SK-N-SH (cell line): ENCODE data around the gene SEPTIN2. TPM values are rescaled to one million over a fixed set of nuclear protein-coding genes. Genes with fewer than 3 reads are reported as not detected.

Experiments
- CTCF ChIA-PET: fragments of 300-600, 350-600 bp; formaldehyde crosslinking; extraction: SDS; loops from one replicate; lab custom pipeline; 2021; lab: Yijun Ruan, JAX
- POLR2A ChIA-PET: fragments of 350-600 bp; sonication (Branson Sonifier 250); formaldehyde crosslinking; extraction: SDS; loops from one replicate; lab custom pipeline; 2020; ENCODE audit warnings: antibody characterized with exemption, inconsistent platforms; lab: Yijun Ruan, JAX
- DNase-seq: peaks from one replicate; pipeline ENCODE4 v3.0.0; 2012
- H2AFZ ChIP-seq: fragments of 200-600 bp; sonication (generic); 2 replicates; pipeline ENCODE4 v1.8.1; 2016; ENCODE audit warnings: antibody characterized with exemption, mild to moderate bottlenecking, low read depth
- H3F3A ChIP-seq: fragments of 200-600 bp; sonication (generic); replicated peaks from 2 replicates; pipeline ENCODE3; 2016; ENCODE audit warnings: antibody characterized with exemption, mild to moderate bottlenecking; ENCODE audit not compliant: insufficient read depth
- H3K27ac ChIP-seq, 2 experiments: fragments of 200-500 bp in 1 of 2; fragments of 200-600 bp in 1 of 2; sonication (Bioruptor generic) in 1 of 2; sonication (generic), shearing (Covaris generic) in 1 of 2; 2 replicates each; pipeline versions ENCODE4 v1.5.1 to v1.6.1; 2014 to 2016; ENCODE audit warnings: low read depth in 2 of 2, inconsistent platforms in 1 of 2, low read length in 1 of 2, mild to moderate bottlenecking in 1 of 2, mixed read lengths in 1 of 2
- H3K27me3 ChIP-seq: fragments of 200-600 bp; sonication (generic), shearing (Covaris generic); 2 replicates; pipeline ENCODE4 v1.6.1; 2016; ENCODE audit warnings: mixed run types; ENCODE audit not compliant: insufficient read depth
- H3K36me3 ChIP-seq, 2 experiments: fragments of 200-500 bp in 1 of 2; fragments of 200-600 bp in 1 of 2; sonication (Bioruptor generic) in 1 of 2; sonication (generic) in 1 of 2; replicated peaks in 1 of 2; 2 replicates each; pipeline versions ENCODE3 to v1.5.1; 2014 to 2016; ENCODE audit warnings: low read length in 1 of 2, mild to moderate bottlenecking in 1 of 2; ENCODE audit not compliant: insufficient read depth in 2 of 2, control insufficient read depth in 1 of 2
- H3K4me1 ChIP-seq, 2 experiments: fragments of 200-500 bp in 1 of 2; fragments of 200-600 bp in 1 of 2; sonication (Bioruptor generic) in 1 of 2; sonication (generic), shearing (Covaris generic) in 1 of 2; 2 replicates each; pipeline versions ENCODE4 v1.5.1 to v1.6.1; 2014 to 2016; ENCODE audit warnings: low read depth in 1 of 2, low read length in 1 of 2, mixed run types in 1 of 2; ENCODE audit not compliant: insufficient read depth in 2 of 2, control insufficient read depth in 1 of 2
- H3K4me2 ChIP-seq: fragments of 200-600 bp; sonication (generic), shearing (Covaris generic); 2 replicates; pipeline ENCODE4 v1.6.1; 2017; ENCODE audit warnings: mixed run types
- H3K4me3 ChIP-seq, 2 experiments: fragments of 200-500 bp in 1 of 2; fragments of 200-600 bp in 1 of 2; sonication (Bioruptor generic) in 1 of 2; sonication (generic), shearing (Covaris generic) in 1 of 2; 2 replicates each; pipeline versions ENCODE4 v1.5.1 to v1.8.1; 2014 to 2016; ENCODE audit warnings: low read depth in 2 of 2, inconsistent platforms in 1 of 2, low read length in 1 of 2, mild to moderate bottlenecking in 1 of 2, mixed read lengths in 1 of 2, moderate library complexity in 1 of 2
- H3K79me2 ChIP-seq: fragments of 200-600 bp; sonication (generic); 2 replicates; pipeline ENCODE4 v1.8.1; 2017; ENCODE audit warnings: mild to moderate bottlenecking; ENCODE audit not compliant: insufficient read depth
- H3K9ac ChIP-seq: fragments of 200-600 bp; sonication (generic); 2 replicates; pipeline ENCODE4 v1.6.1; 2017; ENCODE audit warnings: mixed run types
- H3K9me2 ChIP-seq: fragments of 200-600 bp; sonication (generic); 2 replicates; pipeline ENCODE4 v1.6.1; 2017; ENCODE audit warnings: mixed run types
- H3K9me3 ChIP-seq: fragments of 200-600 bp; sonication (generic); 2 replicates; pipeline ENCODE4 v1.6.1; 2017; ENCODE audit warnings: mixed run types, mild to moderate bottlenecking, moderate library complexity
- H4K20me1 ChIP-seq: fragments of 200-600 bp; sonication (generic); 2 replicates; pipeline ENCODE4 v1.6.1; 2017; ENCODE audit warnings: mild to moderate bottlenecking, mixed run types; ENCODE audit not compliant: insufficient read depth
- CHD2 ChIP-seq: fragments of 150-350 bp; IDR thresholded peaks from 2 replicates; pipeline ENCODE4 v1.6.1; 2018; ENCODE audit warnings: low read length; ENCODE audit not compliant: partially characterized antibody
- ELF1 ChIP-seq: IDR thresholded peaks from 2 replicates; pipeline ENCODE4 v1.4.0; 2012
- FOSL2 ChIP-seq: IDR thresholded peaks from 2 replicates; pipeline ENCODE4 v1.4.0; 2012; ENCODE audit warnings: low read depth, mild to moderate bottlenecking, moderate library complexity, borderline replicate concordance
- FOXJ3 ChIP-seq: sonication (generic); formaldehyde crosslinking; IDR thresholded peaks from 2 replicates; pipeline ENCODE4 v1.5.1; 2020; ENCODE audit warnings: mild to moderate bottlenecking, missing genetic modification reagents
- GABPA ChIP-seq: IDR thresholded peaks from 2 replicates; pipeline ENCODE4 v1.4.0; 2012; ENCODE audit warnings: low read depth, mild to moderate bottlenecking
- GATA2 ChIP-seq: sonication (generic); formaldehyde crosslinking; IDR thresholded peaks from 2 replicates; pipeline ENCODE4 v1.5.0; 2020; ENCODE audit warnings: mild to moderate bottlenecking, missing genetic modification reagents
- JUND ChIP-seq: IDR thresholded peaks from 2 replicates; pipeline ENCODE4 v1.4.0; 2012
- MEF2A ChIP-seq: IDR thresholded peaks from 2 replicates; pipeline ENCODE4 v1.4.0; 2012; ENCODE audit warnings: low read depth, borderline replicate concordance
- NRF1 ChIP-seq: IDR thresholded peaks from 2 replicates; pipeline ENCODE4 v1.6.1; 2012; ENCODE audit warnings: low read depth, mild to moderate bottlenecking, low read length
- POLR2AphosphoS5 ChIP-seq: IDR thresholded peaks from 2 replicates; pipeline ENCODE4 v1.6.1; 2012; ENCODE audit warnings: low read depth, low read length
- RAD21 ChIP-seq: IDR thresholded peaks from 2 replicates; pipeline ENCODE4 v1.6.1; 2012; ENCODE audit warnings: mild to moderate bottlenecking, low read length
- RFX5 ChIP-seq: IDR thresholded peaks from 2 replicates; pipeline ENCODE4 v1.6.1; 2012; ENCODE audit warnings: mild to moderate bottlenecking, improper control_type of control experiment, low read length
- SMC3 ChIP-seq: IDR thresholded peaks from 2 replicates; pipeline ENCODE4 v1.6.1; 2012; ENCODE audit warnings: low read depth, low read length, improper control_type of control experiment
- TAF1 ChIP-seq: IDR thresholded peaks from 2 replicates; pipeline ENCODE4 v1.6.1; 2012; ENCODE audit warnings: low read depth, mild to moderate bottlenecking, low read length, moderate library complexity, borderline replicate concordance
- TCF12 ChIP-seq: IDR thresholded peaks from 2 replicates; pipeline ENCODE4 v1.4.0; 2012
- YY1 ChIP-seq: IDR thresholded peaks from 2 replicates; pipeline ENCODE4 v1.4.0; 2012; ENCODE audit warnings: low read depth, mild to moderate bottlenecking
- WGBS: methylation state at CpG from one replicate; pipeline ENCODE4 v1.1.6; 2017; ENCODE audit warnings: low lambda C conversion rate; 5-methylcytosine and 5-hydroxymethylcytosine counted together
- polyA plus RNA-seq, 3 experiments: library from polyadenylated mRNA; depleted of rRNA; stranded (reverse); fragments of >200 nt; gene quantifications; 2 replicates each; pipeline ENCODE4 v1.2.3, GENCODE V29; 2012
- TF ChIP-seq, protein P1 (sequence below): fragments of 150-350 bp; IDR thresholded peaks from 2 replicates; pipeline ENCODE4 v1.6.1; 2017; ENCODE audit warnings: antibody characterized with exemption, low read length, low read depth, borderline replicate concordance
- TF ChIP-seq, protein P2 (sequence below): fragments of 200-600 bp; sonication (generic); IDR thresholded peaks from 2 replicates; pipeline ENCODE4 v1.6.1; 2017; ENCODE audit warnings: antibody characterized with exemption, mild to moderate bottlenecking, moderate library complexity
- TF ChIP-seq, protein P3 (sequence below): IDR thresholded peaks from 2 replicates; pipeline ENCODE4 v1.4.0; 2012; ENCODE audit warnings: low read depth, borderline replicate concordance

SEPTIN2 gene
- polyA plus RNA-seq, 1 of the 3 experiments (the other 2 are of a cell fraction): 226 TPM

DNA sequence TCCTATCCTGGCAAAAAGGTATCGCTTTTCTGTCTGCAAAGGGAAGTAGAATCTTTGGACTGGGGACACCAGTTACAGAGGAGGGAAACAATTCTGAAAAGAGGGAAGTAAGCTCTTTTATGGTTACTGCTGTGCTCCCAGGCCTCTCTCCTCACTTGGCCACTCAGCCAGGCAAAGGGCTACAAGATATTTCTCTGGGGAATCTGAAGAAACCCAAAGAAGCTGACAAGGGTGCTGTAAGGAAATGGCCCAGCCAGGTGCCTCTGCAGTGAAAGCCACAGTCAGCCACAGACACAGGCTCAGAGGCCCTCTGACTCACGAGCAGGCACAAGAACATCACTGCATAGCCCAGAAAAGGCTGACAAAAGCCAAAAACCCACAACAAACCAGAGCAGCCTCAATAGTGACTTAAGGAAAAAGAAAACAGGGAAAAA lies 6.0 kb upstream of the SEPTIN2 start (continued):
- TF ChIP-seq, protein P1, sequence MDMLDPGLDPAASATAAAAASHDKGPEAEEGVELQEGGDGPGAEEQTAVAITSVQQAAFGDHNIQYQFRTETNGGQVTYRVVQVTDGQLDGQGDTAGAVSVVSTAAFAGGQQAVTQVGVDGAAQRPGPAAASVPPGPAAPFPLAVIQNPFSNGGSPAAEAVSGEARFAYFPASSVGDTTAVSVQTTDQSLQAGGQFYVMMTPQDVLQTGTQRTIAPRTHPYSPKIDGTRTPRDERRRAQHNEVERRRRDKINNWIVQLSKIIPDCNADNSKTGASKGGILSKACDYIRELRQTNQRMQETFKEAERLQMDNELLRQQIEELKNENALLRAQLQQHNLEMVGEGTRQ: no peak
- no peak for TF ChIP-seq GATA2 (CRISPR knock-in tag)

DNA sequence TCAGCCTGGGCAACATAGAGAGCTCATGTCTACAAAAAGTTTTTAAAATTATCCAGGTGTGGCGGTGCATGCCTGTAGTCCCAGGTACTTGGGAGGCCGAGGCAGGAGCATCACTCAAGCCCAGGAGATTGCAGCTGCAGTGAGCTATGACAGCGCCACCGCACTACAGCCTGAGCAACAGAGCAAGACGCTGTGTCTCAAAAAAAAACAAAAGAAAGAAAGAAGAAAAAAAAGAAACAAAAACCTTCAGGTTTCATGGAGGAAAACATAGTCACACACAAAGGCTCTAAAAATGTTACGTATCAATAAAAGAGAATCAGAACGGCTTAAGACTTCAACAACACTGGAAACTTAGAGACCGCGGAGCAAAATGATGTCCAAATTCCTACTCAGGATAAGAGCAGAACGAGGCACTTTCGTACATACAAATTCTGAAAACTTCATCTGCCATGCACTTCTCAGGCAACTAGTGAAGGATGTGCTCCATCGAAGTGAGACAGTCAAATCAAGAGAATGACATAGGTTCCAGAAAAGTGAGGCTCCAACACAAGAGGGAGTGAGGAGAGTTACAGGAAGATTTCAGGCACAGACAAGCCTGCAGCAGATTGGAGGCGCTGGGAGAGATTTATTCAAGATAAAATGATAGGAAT lies 4.7 kb upstream of the SEPTIN2 start:
- no peak for TF ChIP-seq JUND
- TF ChIP-seq, protein P2, sequence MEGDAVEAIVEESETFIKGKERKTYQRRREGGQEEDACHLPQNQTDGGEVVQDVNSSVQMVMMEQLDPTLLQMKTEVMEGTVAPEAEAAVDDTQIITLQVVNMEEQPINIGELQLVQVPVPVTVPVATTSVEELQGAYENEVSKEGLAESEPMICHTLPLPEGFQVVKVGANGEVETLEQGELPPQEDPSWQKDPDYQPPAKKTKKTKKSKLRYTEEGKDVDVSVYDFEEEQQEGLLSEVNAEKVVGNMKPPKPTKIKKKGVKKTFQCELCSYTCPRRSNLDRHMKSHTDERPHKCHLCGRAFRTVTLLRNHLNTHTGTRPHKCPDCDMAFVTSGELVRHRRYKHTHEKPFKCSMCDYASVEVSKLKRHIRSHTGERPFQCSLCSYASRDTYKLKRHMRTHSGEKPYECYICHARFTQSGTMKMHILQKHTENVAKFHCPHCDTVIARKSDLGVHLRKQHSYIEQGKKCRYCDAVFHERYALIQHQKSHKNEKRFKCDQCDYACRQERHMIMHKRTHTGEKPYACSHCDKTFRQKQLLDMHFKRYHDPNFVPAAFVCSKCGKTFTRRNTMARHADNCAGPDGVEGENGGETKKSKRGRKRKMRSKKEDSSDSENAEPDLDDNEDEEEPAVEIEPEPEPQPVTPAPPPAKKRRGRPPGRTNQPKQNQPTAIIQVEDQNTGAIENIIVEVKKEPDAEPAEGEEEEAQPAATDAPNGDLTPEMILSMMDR: no peak
- TF ChIP-seq TAF1: no peak
- no peak for TF ChIP-seq POLR2AphosphoS5
- TF ChIP-seq CHD2: no peak
- TF ChIP-seq, protein P3, sequence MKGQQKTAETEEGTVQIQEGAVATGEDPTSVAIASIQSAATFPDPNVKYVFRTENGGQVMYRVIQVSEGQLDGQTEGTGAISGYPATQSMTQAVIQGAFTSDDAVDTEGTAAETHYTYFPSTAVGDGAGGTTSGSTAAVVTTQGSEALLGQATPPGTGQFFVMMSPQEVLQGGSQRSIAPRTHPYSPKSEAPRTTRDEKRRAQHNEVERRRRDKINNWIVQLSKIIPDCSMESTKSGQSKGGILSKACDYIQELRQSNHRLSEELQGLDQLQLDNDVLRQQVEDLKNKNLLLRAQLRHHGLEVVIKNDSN: no peak
- no peak for TF ChIP-seq YY1
- TF ChIP-seq SMC3: no peak
- no peak for TF ChIP-seq FOSL2
- TF ChIP-seq RFX5: no peak
- no peak for TF ChIP-seq NRF1
- no peak for TF ChIP-seq MEF2A
- TF ChIP-seq TCF12: no peak
- TF ChIP-seq RAD21: no peak
- no peak for TF ChIP-seq FOXJ3 (CRISPR knock-in tag)
- TF ChIP-seq GABPA: no peak
- no peak for TF ChIP-seq ELF1
- no peak for DNase-seq
- Histone ChIP-seq H2AFZ (no peak overlapping the region), H3K4me3 (no peak overlapping the region), H3K36me3 (no peaks in the 10 kb centered on the region), H3F3A (peaks cover 3% of the 10 kb centered on the region), H3K9me2 (no peaks in the 10 kb centered on the region), H3K4me2 (no peak overlapping the region), H3K9me3 (no peaks in the 10 kb centered on the region), H3K79me2 (peaks cover 92% of the 10 kb centered on the region), H3K27ac (no peak overlapping the region; a peak in 1 of 4 replicates), H3K9ac (no peak overlapping the region), H3K27me3 (no peaks in the 10 kb centered on the region), H4K20me1 (peaks cover 51% of the 10 kb centered on the region), H3K4me1 (peaks cover 0 to 11% of the 10 kb centered on the region in 2 experiments; a peak in 2 of 4 replicates)
- CTCF ChIA-PET: no interaction called here
- POLR2A ChIA-PET: no interaction called here
- WGBS: 92% methylated on average over 13 of the region's 13 CpGs
